HG03565 (cell line): ENCODE results near the gene SEC22C.

Experiments
- ATAC-seq: cut with Tn5 transposase; IDR thresholded peaks from one replicate; pipeline ENCODE4 v1.9.1; 2021; ENCODE audit warnings: mild to moderate bottlenecking, moderate library complexity; ENCODE audit not compliant: unreplicated experiment

The SEC22C gene

DNA sequence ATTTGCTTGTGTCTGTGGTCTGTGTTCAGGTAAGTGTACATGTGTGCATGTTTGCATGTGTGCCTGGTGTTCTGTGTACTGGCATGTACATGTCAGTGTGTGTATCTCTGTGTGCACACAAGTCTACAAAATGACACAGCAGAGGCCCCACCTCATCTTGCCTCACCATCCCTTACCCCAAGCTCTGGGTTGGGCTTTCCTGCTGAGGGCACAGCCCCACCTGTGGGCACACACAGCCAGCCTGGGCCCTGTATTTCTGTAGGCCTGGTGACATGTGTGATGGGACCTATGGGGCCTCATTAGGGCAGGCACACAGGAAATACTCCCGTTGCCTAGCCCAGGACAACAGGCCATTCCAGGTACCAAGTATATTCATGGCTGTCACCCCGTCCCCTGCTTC, 65.8 kb downstream of the SEC22C start:
- ATAC-seq = no peak

DNA sequence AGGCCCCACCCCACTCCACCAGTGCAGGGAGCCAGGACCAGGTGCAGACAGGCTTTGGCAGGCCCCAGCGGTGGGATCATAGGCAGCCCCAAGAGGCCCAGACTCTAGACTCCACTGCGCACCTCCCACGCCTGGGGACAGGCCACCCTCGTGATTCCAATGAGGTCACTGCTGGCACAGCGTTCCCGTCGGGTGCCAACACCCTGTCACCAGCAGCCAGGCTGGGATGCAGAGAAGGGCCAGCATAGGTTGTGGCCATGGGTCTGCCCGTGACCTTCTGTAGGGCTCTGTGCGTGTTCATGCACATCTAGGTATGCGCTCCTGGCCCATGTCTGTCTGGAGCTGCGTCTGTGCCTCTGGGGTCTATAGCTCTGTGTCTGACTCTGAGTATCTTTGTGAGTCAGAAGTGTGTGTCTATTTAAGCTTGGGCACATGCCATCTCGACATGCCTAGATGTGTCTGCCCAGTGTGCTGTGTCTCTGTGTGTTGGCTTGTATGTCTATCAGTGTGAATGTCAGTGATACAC, 66.3 kb downstream of the SEC22C start:
- ATAC-seq = no peak

DNA sequence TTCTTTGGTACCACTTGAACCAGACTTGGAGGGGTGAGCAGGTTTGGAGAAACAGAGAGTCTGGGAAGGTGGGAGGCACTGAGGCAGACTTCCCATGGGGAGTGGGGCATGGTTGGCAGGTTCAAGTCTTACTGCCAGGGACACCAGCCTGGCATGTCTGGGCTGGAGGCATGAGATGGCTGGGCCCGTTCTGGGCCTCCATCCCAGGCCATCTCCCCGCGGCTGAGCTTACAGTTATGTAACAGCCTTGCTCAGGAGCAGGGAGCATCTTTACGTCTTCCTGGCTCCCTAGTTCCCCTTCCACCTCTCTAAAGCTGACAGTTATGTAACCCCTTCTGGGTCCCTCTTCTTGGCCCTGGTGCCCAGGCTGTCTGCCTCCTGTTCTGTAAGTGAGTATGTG, 66.9 kb downstream of the SEC22C start:
- no peak for ATAC-seq

DNA sequence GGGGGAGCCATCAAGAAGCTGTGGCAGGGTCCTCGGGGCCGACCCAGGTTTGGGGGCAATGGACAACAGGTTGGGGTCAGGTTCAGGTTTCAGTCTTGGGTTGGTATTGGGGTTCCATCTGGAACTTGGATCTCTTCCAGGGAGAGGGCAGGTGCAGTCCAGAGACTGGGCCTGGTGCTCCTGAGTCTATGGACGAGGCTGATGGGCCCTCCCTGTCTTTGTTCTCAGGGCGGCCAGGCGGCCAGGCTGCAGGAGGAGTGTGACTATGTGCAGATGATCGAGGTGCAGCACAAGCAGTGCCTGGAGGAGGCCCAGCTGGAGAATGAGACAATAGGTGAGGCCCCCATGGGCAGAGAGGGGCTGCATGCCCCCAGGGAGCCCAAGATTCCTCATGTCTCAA, 68.2 kb downstream of the SEC22C start:
- ATAC-seq = no peak

DNA sequence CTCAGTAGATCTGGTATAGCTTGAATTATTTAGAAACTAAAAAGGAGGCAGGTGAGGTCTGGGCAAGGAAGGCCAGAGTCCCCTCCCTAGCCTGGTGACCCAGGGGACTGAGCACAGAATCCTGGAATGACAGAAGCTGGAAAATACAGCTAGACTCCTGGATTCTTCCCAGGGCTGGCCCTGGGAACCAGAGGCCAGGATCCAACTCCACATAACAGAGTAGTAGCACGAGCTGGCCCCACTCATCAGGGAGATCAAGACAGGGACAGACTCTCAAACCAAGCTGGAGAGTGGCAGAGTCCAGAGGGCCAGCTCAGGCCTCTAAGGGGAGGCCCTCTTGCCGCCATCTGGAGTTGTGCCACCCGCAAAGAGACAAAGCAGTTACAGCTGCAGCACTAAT, 68.6 kb downstream of the SEC22C start:
- ATAC-seq = no peak

DNA sequence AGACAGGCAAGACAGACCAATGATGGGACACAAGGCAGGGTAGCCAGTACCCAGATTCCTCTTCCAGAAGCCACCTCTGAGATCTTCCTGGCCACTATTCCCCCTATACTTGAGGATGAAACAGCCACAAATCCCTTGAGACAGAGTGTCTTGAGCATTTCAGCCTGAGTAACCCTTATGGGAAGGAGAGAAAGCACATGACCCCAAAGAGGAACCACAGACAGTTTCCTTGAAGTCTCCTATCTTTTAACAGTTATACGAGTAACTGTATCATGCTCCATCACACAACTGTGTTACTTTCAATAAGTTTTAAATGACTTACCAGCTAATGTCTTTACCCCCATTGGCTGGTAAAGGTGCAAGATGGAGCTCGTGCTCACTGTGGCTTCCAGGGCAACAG, 70.0 kb downstream of the SEC22C start:
- no peak for ATAC-seq

DNA sequence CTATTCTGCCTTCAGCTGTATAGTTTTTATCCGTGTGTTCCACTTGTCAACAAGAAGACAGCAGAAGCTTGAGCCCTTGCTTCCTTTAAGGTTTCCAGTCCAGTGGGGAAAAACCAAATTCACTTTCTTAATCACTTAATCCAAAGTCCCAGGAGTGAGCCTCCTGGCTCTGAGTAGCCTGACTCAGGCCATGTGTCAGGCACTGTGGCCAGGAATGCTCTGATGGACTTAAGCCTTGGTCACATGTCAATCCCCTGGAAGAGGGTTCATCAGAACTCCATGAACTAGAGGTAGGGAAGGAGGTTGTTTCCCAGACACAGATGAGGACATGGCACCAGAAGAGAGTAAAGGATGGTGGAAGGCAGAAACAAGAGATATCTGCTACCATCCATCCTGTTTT, 70.6 kb downstream of the SEC22C start:
- ATAC-seq = no peak

DNA sequence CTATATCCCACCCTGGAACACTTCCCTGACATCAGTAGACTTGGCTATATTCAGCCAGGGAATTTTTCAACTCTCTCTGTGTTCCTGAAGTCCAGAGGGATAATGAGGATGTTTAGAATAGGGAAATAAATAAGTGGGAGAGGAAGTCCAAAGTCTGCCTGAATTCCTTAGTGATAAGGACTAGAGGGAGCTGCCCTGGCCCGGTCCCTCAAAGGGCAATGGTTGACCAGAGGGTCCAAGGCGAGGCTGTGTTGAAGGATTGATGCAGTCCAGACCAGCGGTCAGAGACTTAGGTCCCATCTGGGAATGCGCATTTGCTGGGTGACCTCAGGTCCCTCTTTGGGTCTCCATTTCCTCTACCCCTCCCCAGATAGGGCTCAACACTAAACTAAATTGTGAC, 71.4 kb downstream of the SEC22C start:
- no peak for ATAC-seq

DNA sequence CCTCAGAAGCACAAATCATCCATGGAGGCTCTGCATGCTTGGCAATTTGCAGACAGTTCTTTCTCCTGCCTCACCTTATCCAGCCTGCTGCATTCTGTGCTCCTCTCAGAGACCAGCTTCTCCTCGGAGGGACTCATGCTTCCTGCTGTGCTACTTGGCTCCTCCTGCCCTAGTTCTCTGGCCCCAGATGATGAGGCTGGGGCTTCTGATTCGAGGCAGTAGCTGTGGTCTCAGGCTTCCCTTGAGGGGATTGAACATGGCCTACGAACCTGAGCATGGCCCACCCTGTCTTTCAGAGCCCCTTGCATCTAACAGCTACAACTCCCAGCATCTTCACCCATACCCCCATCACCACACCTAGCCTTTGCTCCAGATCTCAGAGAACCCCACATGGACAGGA, 72.7 kb downstream of the SEC22C start:
- no peak for ATAC-seq

DNA sequence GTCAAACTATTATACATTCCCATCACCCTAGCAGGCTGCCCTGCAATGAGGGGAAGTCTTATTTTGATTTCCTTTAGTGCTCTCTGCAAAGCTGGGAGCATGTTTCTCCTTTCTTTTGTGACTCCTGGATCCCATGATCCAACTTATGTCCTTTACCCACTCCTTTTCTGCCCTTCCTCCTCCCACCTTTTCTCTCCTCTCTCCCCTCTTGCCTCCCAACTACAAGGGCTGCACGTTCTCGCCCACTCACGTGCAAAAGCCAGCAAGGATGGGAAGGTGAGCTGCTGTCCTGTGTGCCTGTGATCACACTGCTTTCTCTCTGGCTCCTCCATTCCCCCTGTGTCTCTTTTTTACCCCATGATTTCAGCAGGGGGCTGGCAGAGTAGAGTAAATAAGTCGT, 73.2 kb downstream of the SEC22C start:
- ATAC-seq = no peak

DNA sequence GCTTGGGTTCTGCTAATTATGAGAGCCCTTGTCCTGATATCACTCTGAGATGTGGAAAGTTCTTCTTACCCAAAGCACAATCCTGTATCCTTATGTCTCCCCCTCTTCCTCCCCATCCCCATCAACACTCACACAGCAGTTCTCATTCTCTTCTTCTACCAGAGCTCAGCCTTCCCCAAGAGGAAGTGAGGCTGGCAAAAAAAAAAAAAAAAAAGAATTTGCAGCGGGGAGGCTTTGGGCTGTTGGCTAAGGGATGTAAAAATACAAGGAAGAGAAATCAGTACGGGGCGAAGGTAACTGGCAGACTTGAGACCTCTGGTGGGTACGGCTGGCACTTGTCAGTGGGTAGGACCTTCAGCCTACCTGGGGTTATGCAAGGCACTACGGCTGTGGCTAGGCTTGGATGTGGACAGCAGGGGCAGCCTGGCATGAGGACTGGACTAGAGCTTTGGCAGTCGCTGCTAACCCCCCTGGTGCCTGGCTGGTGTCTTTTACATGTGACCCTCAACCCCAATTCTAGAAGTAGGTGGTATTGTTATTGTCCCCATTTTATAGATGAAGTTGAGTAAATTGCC, 73.9 kb downstream of the SEC22C start:
- ATAC-seq = no peak

DNA sequence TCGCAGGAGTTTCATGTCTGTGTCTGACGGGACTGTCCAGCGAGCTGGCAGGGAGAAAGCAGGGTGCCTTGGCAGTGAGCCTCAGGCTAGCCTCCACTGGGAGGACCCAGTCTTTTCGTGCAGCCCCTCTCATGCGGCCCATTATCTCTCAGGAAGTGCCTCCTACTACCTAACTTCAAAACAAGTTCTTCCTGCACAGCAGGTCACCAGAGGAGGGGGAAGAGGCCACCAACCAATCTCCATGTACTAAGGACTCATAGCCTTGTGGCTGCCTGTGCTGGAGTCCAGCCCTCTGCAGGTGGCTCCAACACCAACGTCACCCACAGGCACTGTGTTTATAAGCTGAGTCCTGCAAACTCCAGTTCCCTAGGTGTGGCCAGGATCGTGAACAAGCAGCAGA, 74.5 kb downstream of the SEC22C start:
- no peak for ATAC-seq

DNA sequence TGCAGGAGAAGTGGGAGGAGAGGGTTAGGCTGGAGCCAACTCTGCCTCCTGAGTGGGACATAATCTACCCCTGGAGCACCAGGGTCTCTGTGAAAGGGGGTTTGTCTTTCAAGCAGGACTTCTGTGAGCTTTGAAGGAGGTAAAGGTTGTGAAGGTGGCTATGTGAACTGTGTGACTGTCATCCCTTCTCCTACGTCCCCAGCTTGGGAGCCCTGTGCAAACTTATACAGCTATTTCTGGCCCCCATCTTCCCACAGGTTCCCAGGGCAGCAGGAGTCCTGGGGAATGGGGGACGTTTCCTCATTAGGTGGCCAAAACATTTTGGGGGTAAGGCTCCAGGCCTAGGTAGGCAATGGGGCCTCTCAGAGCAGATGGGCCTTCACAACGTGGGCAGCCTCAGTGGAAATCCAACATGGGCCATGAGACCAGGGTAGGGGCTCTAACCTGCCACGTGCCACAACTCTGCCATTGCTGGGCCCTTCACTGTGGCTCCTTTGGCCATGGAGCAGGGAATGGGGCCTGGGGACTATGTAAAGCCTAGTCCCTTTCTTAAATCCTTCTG, 75.8 kb downstream of the SEC22C start:
- ATAC-seq = no peak

DNA sequence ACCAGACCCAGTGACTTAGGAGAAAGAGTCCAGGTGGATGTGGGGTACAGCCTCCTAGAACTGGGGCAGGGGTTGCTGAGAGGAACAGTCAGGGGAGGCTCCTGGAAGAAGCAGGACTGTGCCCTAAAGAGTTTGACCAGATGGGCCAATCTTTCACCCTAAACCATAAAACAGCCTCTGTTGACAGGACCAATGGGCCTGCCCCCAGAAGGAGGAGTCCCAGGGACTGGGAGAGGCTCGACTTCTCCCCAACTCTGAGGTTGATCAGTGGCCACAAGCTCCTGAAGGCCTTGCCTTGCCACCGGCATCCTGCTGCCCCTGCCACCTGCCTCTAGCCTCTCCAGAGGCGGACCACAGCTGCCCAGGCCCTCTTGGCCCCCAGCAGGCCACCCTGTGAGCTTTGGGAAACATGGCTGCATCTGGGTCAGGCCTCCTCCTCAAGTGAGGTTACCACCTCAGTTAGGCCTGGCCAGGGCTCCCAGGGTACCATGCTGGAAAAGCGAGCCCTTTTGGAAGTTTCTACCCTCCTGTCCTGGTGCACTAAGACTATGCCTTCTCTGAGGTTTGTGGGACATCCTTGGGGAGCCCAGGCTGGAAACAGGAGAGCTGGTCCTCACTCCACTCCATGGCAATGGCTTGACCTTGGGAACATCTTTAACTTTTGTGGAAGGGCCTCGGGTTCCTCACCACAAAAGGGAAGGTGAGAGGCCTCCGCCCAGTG, 76.5 kb downstream of the SEC22C start:
- ATAC-seq = no peak

DNA sequence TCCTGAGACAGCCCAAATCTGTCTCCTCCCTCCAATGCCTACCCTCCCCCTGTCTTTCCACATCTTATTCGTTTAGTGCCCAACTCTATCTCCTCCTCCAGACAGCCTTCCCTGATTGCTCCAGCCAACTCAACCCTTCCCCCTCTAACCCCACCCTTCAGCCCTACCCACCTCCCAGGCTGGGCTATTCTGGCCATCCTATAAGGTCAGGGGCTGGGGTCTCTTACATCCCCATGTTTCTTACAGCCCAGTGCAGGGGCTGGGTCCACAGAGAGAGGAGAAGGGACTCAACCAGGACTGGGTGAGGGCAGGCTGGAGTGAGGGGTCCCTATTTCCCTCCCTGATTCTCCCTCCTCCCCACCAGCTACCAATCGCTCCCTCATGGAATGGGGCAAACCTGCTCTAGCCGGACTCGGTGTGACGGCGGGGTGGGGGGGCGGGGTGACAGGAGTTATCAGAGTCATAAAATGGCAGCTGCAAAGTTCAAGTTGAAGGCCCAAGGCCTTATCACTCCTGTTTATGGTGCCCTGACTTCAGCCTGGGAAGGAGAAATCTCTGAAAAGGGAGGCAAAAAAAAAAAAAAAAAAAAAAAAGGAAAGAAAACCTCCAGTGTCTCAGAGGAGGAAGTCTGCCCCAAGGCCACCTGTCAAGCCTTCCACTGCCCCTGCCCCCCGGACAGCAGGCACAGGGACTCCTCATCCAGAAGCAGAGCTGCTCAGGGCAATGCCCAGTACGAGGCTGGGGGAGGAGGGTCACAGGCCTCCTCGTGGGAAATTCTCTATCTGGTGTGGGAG, 77.2 kb downstream of the SEC22C start:
- no peak for ATAC-seq

DNA sequence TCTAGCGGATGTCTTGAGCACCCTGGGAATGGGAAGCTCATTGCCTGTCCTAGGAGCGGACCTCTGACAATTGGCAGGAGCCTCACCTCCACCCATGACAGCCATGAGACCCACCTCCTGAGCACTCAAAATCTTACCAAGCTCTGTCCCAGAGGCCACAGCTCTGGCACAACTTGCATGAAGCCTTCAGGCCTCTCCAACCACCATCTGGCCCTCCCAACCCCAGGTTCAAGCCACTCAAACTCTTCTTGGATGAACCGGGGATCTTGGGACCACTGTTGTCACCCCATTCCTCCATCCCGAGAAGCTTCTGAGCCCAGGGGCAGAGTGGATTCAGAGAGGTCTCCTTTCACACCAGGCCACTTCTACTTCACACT, 77.8 kb downstream of the SEC22C start:
- no peak for ATAC-seq

DNA sequence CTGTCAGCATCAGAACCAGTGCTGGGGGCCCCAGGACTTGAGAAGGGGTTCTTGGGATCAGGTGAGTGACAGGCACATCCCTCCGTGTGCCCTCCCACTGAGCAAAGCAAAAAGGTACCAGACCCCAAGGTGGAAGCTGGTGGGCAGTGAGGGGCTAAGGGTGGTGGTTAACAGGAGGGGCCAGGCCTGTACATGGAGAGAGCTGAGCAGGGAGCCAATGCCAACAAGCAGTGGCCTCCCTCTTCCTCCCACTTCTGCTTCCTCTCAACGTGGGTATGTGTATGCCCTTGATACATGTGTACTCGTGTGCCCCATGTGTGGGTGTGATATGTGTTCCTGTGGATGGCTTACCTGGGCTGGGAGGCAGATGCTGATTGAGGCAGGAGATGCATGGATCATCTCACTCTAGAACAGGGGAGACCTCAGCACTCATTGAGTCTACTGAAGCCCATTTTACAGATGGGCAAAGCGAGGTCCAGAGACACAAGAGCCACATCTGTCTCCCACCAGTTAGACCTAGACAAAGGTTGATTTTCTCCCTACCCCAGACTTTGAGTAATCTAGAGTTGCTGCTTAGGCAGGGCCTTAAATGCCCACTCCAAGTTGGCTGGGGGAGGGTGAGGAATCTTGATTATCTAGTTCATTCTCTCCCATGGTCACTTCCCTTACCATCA, 78.4 kb downstream of the SEC22C start:
- ATAC-seq = no peak

DNA sequence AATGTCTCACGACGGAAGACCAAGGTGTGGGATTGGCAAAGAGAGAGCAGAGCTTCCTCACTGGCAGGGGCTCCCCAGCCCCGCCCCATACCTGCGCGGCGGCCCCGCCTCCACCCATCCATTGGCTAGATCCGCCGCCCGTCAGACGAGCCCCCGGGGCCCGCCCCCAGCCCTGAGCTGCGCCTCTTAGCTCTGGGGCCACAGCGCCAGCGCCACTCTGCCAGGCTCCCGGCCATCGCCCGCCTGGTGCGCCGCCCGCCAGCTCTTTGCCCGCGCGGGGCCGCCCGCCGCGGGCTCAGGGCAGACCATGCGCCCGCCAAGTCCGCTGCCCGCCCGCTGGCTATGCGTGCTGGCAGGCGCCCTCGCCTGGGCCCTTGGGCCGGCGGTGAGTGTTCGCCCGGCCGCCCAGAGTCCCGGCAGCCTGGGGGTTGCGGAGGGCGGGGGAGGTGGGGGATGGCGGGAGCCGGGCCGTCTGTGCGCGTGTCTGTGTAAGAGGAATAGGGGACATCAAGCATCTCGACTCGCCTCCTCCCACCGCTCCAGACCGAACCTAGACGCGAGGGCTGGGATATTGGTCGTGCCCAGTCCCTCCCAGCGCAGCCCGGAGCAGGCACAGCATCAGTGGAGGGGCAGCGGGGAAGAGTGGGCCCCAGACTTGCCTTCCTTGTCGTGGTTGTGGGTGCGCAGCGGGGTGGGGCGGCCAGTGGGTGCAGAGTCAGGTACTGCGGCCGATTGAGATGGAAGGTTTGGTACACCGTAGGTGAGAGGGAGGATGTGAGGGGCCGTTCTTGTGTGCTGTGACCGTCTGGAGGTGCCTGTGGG, 79.1 kb downstream of the SEC22C start, which contains the start of gene VIPR1:
VIPR1 (plus strand) TSS at position 215 of the 822 bp plus-strand sequence; CDS start at position 308, 93 bp downstream.
- peak; percentile 88 for ATAC-seq

DNA sequence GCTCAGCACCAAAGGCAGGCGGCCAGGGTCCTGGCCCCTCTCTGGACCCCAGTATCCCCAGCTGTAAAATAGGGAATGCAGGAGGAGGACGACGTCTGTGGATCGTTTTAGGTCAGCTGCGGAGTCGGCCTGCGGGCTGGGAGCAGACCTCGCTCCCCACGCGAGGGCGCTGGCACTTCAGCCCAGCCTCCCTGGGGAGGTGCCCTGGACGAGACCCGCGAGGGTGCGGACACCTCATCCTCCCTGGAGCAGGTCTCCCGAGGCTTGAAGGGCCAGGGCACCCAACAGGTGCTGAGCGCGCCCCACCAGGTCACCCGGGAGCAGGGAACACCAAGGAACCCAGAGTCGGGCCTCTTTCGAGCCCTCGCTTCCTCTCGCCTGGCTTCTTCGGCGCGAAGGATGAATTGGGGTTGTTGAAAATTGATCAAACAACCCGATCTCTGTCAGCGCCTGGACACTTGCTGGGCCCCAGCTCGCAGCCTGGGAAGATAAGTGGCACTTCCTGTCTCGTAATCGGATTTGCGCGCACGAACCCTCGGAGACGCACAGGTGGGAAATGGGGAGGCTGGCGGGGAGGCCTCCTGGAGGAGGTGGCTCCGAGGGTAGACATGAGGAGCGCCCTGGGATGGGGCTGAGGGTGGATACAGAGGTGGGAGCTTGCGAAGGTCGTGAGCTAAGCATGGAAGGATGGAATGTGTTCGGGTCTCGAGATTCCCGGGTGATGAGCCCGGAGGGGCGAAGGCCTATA, 79.9 kb downstream of the SEC22C start:
- peak; percentile 16 for ATAC-seq

DNA sequence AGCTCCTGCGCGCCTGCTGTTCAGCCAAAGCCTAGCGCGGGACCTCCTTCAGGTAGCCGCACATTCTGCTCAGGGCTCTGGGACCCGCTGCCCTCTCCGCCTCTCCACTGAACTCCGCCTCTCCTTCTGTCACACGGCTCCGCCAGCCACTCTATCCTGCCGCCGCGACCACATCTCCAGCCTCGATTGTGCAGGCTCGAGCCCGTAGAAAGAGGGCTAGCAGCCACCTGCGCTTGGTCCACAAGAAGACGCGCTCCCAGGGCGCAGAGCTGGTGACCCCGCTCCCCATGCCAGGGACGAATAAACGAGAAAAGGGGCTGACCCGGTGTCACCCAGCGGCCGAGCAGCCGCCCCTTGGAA, 80.5 kb downstream of the SEC22C start:
- ATAC-seq = no peak
